IPS-11a (cell line): ENCODE measurements around the gene SMIM29.
A peak's percentile ranks its signal among the peaks of the same experiment; 100 is the strongest.

ENCODE experiments used
- H3K4me3 ChIP-seq: one replicate; pipeline ENCODE4 v1.5.1; 2013; ENCODE audit warnings: low read depth, low read length, control low read depth

SMIM29 gene

GRCh38 chr6:34227761-34228421, 20.9 kb downstream of the SMIM29 start:
- no peak overlapping the region for H3K4me3 ChIP-seq

GRCh38 chr6:34226731-34227586, 21.8 kb downstream of the SMIM29 start:
- H3K4me3 ChIP-seq = no peak overlapping the region

- no peak overlapping the region for H3K4me3 ChIP-seq
These were observed 22.7 kb downstream of the SMIM29 start for GRCh38 chr6:34226066-34226465.

GRCh38 chr6:34225551-34225950, 23.3 kb downstream of the SMIM29 start:
- no peak overlapping the region for H3K4me3 ChIP-seq

GRCh38 chr6:34223956-34224940, 24.6 kb downstream of the SMIM29 start:
- H3K4me3 ChIP-seq = peak overlapping the region; percentile 17

- H3K4me3 ChIP-seq = peak overlapping the region; percentile 33
These were observed 25.3 kb downstream of the SMIM29 start for GRCh38 chr6:34223381-34223955.

- H3K4me3 ChIP-seq = no peak overlapping the region
These were observed 30.1 kb downstream of the SMIM29 start for GRCh38 chr6:34218691-34219090.

- H3K4me3 ChIP-seq = no peak overlapping the region
These were observed 35.0 kb downstream of the SMIM29 start for GRCh38 chr6:34213772-34214171.

- H3K4me3 ChIP-seq = no peak overlapping the region
These were observed 40.9 kb downstream of the SMIM29 start for GRCh38 chr6:34207695-34208443.

GRCh38 chr6:34206726-34207125, 42.1 kb downstream of the SMIM29 start:
- no peak overlapping the region for H3K4me3 ChIP-seq

- no peak overlapping the region for H3K4me3 ChIP-seq
These were observed 42.9 kb downstream of the SMIM29 start for GRCh38 chr6:34205916-34206315.

GRCh38 chr6:34205466-34205865, 43.3 kb downstream of the SMIM29 start:
- H3K4me3 ChIP-seq = no peak overlapping the region

GRCh38 chr6:34204693-34205092, 44.1 kb downstream of the SMIM29 start:
- H3K4me3 ChIP-seq = no peak overlapping the region

GRCh38 chr6:34202329-34203201, 46.2 kb downstream of the SMIM29 start:
- H3K4me3 ChIP-seq = no peak overlapping the region

- H3K4me3 ChIP-seq = no peak overlapping the region
These were observed 47.2 kb downstream of the SMIM29 start for GRCh38 chr6:34201455-34202107.

- no peak overlapping the region for H3K4me3 ChIP-seq
These were observed 48.4 kb downstream of the SMIM29 start for GRCh38 chr6:34200340-34200971.

GRCh38 chr6:34196833-34197195, 52.0 kb downstream of the SMIM29 start:
- no peak overlapping the region for H3K4me3 ChIP-seq
